Kidney (tissue), 14 donors: ENCODE measurements around the gene RPL28. TPM values are rescaled to one million over a fixed set of nuclear protein-coding genes. Genes with fewer than 3 reads are reported as not detected.

Source experiments
- DNase-seq, 5 donors: peaks; one replicate each; pipeline ENCODE4 v3.0.0-alpha.2; 2013 to 2020
- FAIRE-seq: peaks from 2 replicates; lab custom pipeline; 2012; peaks lifted over from hg19 to GRCh38; lab: Jason Lieb, UNC
- H3K27ac ChIP-seq, 2 donors: one replicate each; pipeline ENCODE4 v1.7.0; 2013; ENCODE audit warnings: low read depth in 2 of 2, low read length in 2 of 2, inconsistent platforms in 1 of 2
- H3K27me3 ChIP-seq: one replicate; pipeline ENCODE4 v1.7.1; 2013; ENCODE audit warnings: low read length, inconsistent platforms; ENCODE audit not compliant: control insufficient read depth, insufficient read depth
- H3K36me3 ChIP-seq, 3 donors: one replicate each; pipeline versions ENCODE4 v1.7.0 to v1.7.1; 2013; ENCODE audit warnings: low read length in 3 of 3, control low read depth in 1 of 3, inconsistent platforms in 1 of 3; ENCODE audit not compliant: insufficient read depth in 3 of 3, control insufficient read depth in 2 of 3
- H3K4me1 ChIP-seq, 3 donors: one replicate each; pipeline versions ENCODE4 v1.7.0 to v1.7.1; 2013; ENCODE audit warnings: low read length in 3 of 3, inconsistent platforms in 1 of 3, low read depth in 1 of 3; ENCODE audit not compliant: control insufficient read depth in 2 of 3, insufficient read depth in 2 of 3
- H3K4me3 ChIP-seq, 3 donors: one replicate each; pipeline versions ENCODE4 v1.7.0 to v1.8.1; 2013; ENCODE audit warnings: low read length in 3 of 3, control low read depth in 1 of 3, inconsistent platforms in 1 of 3
- H3K9ac ChIP-seq, 3 donors: one replicate each; pipeline versions ENCODE4 v1.7.0 to v1.7.1; 2013; ENCODE audit warnings: low read length in 3 of 3, control low read depth in 1 of 3, inconsistent platforms in 1 of 3
- H3K9me3 ChIP-seq, 3 donors: one replicate each; pipeline versions ENCODE4 v1.7.0 to v1.7.1; 2013; ENCODE audit warnings: low read length in 3 of 3, control low read depth in 1 of 3, inconsistent platforms in 1 of 3; ENCODE audit not compliant: control insufficient read depth in 2 of 3, insufficient read depth in 1 of 3
- CTCF ChIP-seq: IDR thresholded peaks from 3 replicates; pipeline ENCODE4 v1.5.1; 2012; ENCODE audit warnings: mild to moderate bottlenecking, moderate library complexity, borderline replicate concordance; ENCODE audit not compliant: insufficient read depth; ENCODE audit errors: extremely low read depth
- intact Hi-C: fragments of 100-400 bp; cut with DNase I; formaldehyde crosslinking; loops from one replicate; pipeline ENCODE4 v1.11.1; 2022
- polyA plus RNA-seq: library from polyadenylated mRNA; stranded (reverse); fragments of 350-450 nt; fragmentation: Illumina TruSeq; extraction: RNeasy Lipid Tissue Mini Kit (QIAGEN cat#74804); gene quantifications from one replicate; pipeline ENCODE4 v1.2.3, GENCODE V29; 2014; ENCODE audit warnings: low read depth, low replicate concordance; ENCODE audit not compliant: insufficient read depth
- total RNA-seq: library from RNA; stranded (reverse); fragmentation: NEBNext Ultra II Directional; extraction: Animal tissue kit (Norgen Biotek cat#: 25700); gene quantifications from one replicate; pipeline ENCODE4 v1.2.1, GENCODE V29; 2021
- donor health status: control.
- donor health status: control.
- donor health status: control.
- donor health status: control.
- donor health status: control.
- donor health status: DM: yes; HTN: yes; CAD: no.
- donor health status: Normal renal cell carcinoma (clear cell type).

The RPL28 gene
- total and polyA plus RNA-seq, 2 donors from 2014 or later = 1,259 to 1,453 TPM

- peaks cover 0 to 2% (median 0%) of the 10 kb centered on the region in 3 donors for H3K4me1 ChIP-seq
- no peaks in the 10 kb centered on the region for H3K9me3 ChIP-seq
- no peak overlapping the region for H3K27ac ChIP-seq
- H3K36me3 ChIP-seq = no peaks in the 10 kb centered on the region
- H3K27me3 ChIP-seq = peaks cover 9% of the 10 kb centered on the region
- intact Hi-C loops = no loop called here
- peak in 3 of 5 donors; percentile 37 to 78 (median 77) for DNase-seq
- H3K9ac ChIP-seq = no peak overlapping the region
- TF ChIP-seq CTCF = no peak
- no peak for FAIRE-seq
- no peak overlapping the region for H3K4me3 ChIP-seq
Observed at GRCh38 chr19:55372316-55373081, 13.2 kb upstream of the RPL28 start.

GRCh38 chr19:55373306-55373992 is 12.3 kb upstream of the RPL28 start:
- peaks cover 9% of the 10 kb centered on the region for H3K27me3 ChIP-seq
- FAIRE-seq (no peak), DNase-seq (peak in 1 of 5 donors; percentile 73)
- no peaks in the 10 kb centered on the region for H3K9me3 ChIP-seq
- no peak overlapping the region for H3K27ac ChIP-seq
- H3K36me3 ChIP-seq = no peaks in the 10 kb centered on the region
- peaks cover 0 to 2% (median 0%) of the 10 kb centered on the region in 3 donors for H3K4me1 ChIP-seq
- H3K9ac ChIP-seq = no peak overlapping the region
- no peak for TF ChIP-seq CTCF
- H3K4me3 ChIP-seq = no peak overlapping the region
- intact Hi-C loops = no loop called here

- intact Hi-C loops = no loop called here
- H3K27me3 ChIP-seq = peaks cover 9% of the 10 kb centered on the region
- H3K9ac ChIP-seq = no peak overlapping the region
- peak overlapping the region in 1 of 2 donors; percentile 28 for H3K27ac ChIP-seq
- no peak for TF ChIP-seq CTCF
- H3K36me3 ChIP-seq = no peaks in the 10 kb centered on the region
- no peaks in the 10 kb centered on the region for H3K9me3 ChIP-seq
- DNase-seq (peak in 2 of 5 donors; percentile 46 to 79), FAIRE-seq (no peak)
- no peak overlapping the region for H3K4me3 ChIP-seq
- no peaks in the 10 kb centered on the region for H3K4me1 ChIP-seq
Observed at GRCh38 chr19:55373993-55374757, 11.6 kb upstream of the RPL28 start.
